ENCODE measurements around the gene SCGB3A1.

- TF ChIP-seq POLR2AphosphoS5 (IDR thresholded peaks at IDR 0.05): no peak
- TF ChIP-seq POLR2A (IDR thresholded peaks at IDR 0.05): no peak
These were observed 49.2 kb upstream of the SCGB3A1 start for GRCh38 chr5:180640611-180640860.

Measured in prostate gland (tissue), 1 donor.